ENCODE measurements around the gene FAM20A. TPM values are rescaled to one million over a fixed set of nuclear protein-coding genes. Genes with fewer than 3 reads are reported as not detected.

FAM20A gene
- total and polyA plus RNA-seq, 2 of the 8 experiments (the other 6 are each of a cell fraction or from before 2014, with no cell fraction given), result 3.6 to 11.9 TPM

GRCh38 chr17:68565661-68566441 is 35.3 kb downstream of the FAM20A start:
- Histone ChIP-seq H3K36me3 (ENCODE audit: control insufficient read depth in 2 of 4, insufficient read depth in 4 of 4, low read length in 3 of 4) (no peaks in the 10 kb centered on the region), H3K9me3 (ENCODE audit: insufficient read depth in 2 of 2, low read depth in 1 of 2, low read length in 1 of 2) (no peaks in the 10 kb centered on the region), H3K27me3 (replicated peaks in 1 of 4; ENCODE audit: control insufficient read depth in 3 of 4, extremely low read depth in 1 of 4, insufficient read depth in 3 of 4, low read length in 3 of 4) (no peaks in the 10 kb centered on the region), H3K4me3 (ENCODE audit: extremely low read depth in 1 of 4, insufficient read depth in 2 of 4, low read depth in 3 of 4, low read length in 4 of 4) (no peak overlapping the region), H3K4ac (replicated peaks; ENCODE audit: insufficient read length, low read depth, low read length) (no peak overlapping the region), H4K20me1 (replicated peaks in 1 of 2; ENCODE audit: control insufficient read depth in 1 of 2, insufficient read depth in 2 of 2, low read length in 2 of 2) (no peaks in the 10 kb centered on the region), H3K79me2 (ENCODE audit: control insufficient read depth in 1 of 2, insufficient read depth in 2 of 2, low read length in 2 of 2) (no peaks in the 10 kb centered on the region), H3K79me1 (ENCODE audit: low read depth, low read length) (no peaks in the 10 kb centered on the region), H4K91ac (replicated peaks; ENCODE audit: insufficient read length, low read length) (no peak overlapping the region), H3K14ac (ENCODE audit: insufficient read length) (no peak overlapping the region), H3K27ac (ENCODE audit: low read depth, low read length) (no peak overlapping the region), H2BK15ac (ENCODE audit: low read length) (no peak overlapping the region), H3K9ac (replicated peaks in 1 of 4; ENCODE audit: extremely low read depth in 1 of 4, low read depth in 3 of 4, low read length in 3 of 4) (no peak overlapping the region), H2BK5ac (ENCODE audit: low read depth, low read length) (no peak overlapping the region), H2AFZ (ENCODE audit: low read length) (no peak overlapping the region), H2BK20ac (ENCODE audit: low read length) (no peak overlapping the region), H3K23me2 (ENCODE audit: low read depth, low read length) (no peaks in the 10 kb centered on the region), H3K56ac (replicated peaks; ENCODE audit: insufficient read length, low read depth, low read length) (no peak overlapping the region), H2BK12ac (ENCODE audit: low read depth, low read length) (no peak overlapping the region), H3K4me2 (ENCODE audit: insufficient read depth in 1 of 2, low read depth in 2 of 2, low read length in 2 of 2) (no peak overlapping the region), H4K8ac (ENCODE audit: extremely low read depth, insufficient read depth, low read length) (no peak overlapping the region), H3K4me1 (replicated peaks in 1 of 4; ENCODE audit: control insufficient read depth in 3 of 4, insufficient read depth in 4 of 4, low read length in 3 of 4) (no peaks in the 10 kb centered on the region), H2AK5ac (ENCODE audit: low read depth, low read length) (no peak overlapping the region), H4K5ac (ENCODE audit: insufficient read length, low read depth, low read length) (no peak overlapping the region), H3K23ac (ENCODE audit: insufficient read length) (no peak overlapping the region), H3K18ac (ENCODE audit: extremely low read depth, low read length) (no peak overlapping the region), H2BK120ac (replicated peaks; ENCODE audit: low read depth, low read length) (no peak overlapping the region)
- ChIA-PET POLR2A (ENCODE audit: partially characterized antibody) (interaction anchor here (1.1 to 1.2 kb wide), 2 partner anchors 10 kb away, joined by 3 read pairs; no protein-coding TSS in a partner anchor), CTCF (ENCODE audit: partially characterized antibody) (interaction anchor here (1.0 to 2.8 kb wide), 5 partner anchors 10 to 68 kb away, joined by 3 to 8 read pairs (median 3); no protein-coding TSS in a partner anchor)
- FAIRE-seq, result no peak
- TF ChIP-seq EP300 (IDR thresholded peaks at IDR 0.05; ENCODE audit: borderline replicate concordance in 1 of 2, low read depth in 2 of 2, low read length in 2 of 2), result no peak
- TF ChIP-seq CHD2 (IDR thresholded peaks at IDR 0.05; ENCODE audit: low read length), result no peak
- no peak for TF ChIP-seq CEBPB (IDR thresholded peaks at IDR 0.05; ENCODE audit: low read depth, low read length)
- no peak for DNase-seq (ENCODE audit: low read depth in 1 of 2, low spot score in 2 of 2)
- WGBS, 2 experiments (ENCODE audit: extremely low coverage in 1 of 2, insufficient coverage in 1 of 2, insufficient read length in 1 of 2, insufficient replicate concordance in 2 of 2, low coverage in 1 of 2, low lambda C conversion rate in 2 of 2, missing lambda C conversion rate in 1 of 2), result 83% methylated on average over 3 of the region's 3 CpGs; no CpG with 5 or more reads in 1 of the 2 experiments
